Lung (tissue), 12 donors: ENCODE measurements around the gene B3GALNT2. TPM values are rescaled to one million over a fixed set of nuclear protein-coding genes. Genes with fewer than 3 reads are reported as not detected.
"Not testable (repeated sequence)": the region's sequence is repeated elsewhere in the genome, so short reads cannot be mapped to it uniquely, and the experiment has no call there.

Experiments used
- ATAC-seq: fragments of 200-7000 bp; cut with Tn5 transposase; one replicate; pipeline ENCODE4 v1.9.1; 2020; ENCODE audit warnings: moderate number of reproducible peaks; ENCODE audit not compliant: insufficient read depth, low FRiP score
- DNase-seq, 3 donors: peaks; one replicate each; pipeline ENCODE4 v3.0.0-alpha.2; 2013 to 2017
- H3K27ac ChIP-seq, 2 donors: one replicate each; pipeline ENCODE4 v1.5.1; 2013; ENCODE audit warnings: mild to moderate bottlenecking in 2 of 2, moderate library complexity in 2 of 2, control low read depth in 1 of 2, inconsistent platforms in 1 of 2, low read depth in 1 of 2, low read length in 1 of 2
- H3K27me3 ChIP-seq, 3 donors: one replicate each; pipeline ENCODE4 v1.5.1; 2013; ENCODE audit warnings: low read length in 2 of 3; ENCODE audit not compliant: control insufficient read depth in 3 of 3, insufficient read depth in 3 of 3
- H3K36me3 ChIP-seq, 4 donors: one replicate each; pipeline ENCODE4 v1.5.1; 2013; ENCODE audit warnings: low read length in 4 of 4, mild to moderate bottlenecking in 1 of 4, moderate library complexity in 1 of 4; ENCODE audit not compliant: control insufficient read depth in 4 of 4, insufficient read depth in 4 of 4
- H3K4me1 ChIP-seq, 5 donors: one replicate each; pipeline ENCODE4 v1.5.1; 2013; ENCODE audit warnings: low read length in 5 of 5, mild to moderate bottlenecking in 2 of 5, moderate library complexity in 1 of 5; ENCODE audit not compliant: control insufficient read depth in 5 of 5, insufficient read depth in 5 of 5
- H3K4me3 ChIP-seq: one replicate; pipeline ENCODE4 v1.5.1; 2013; ENCODE audit warnings: mild to moderate bottlenecking, control low read depth, moderate library complexity
- H3K9ac ChIP-seq, 2 donors: one replicate each; pipeline ENCODE4 v1.5.1; 2013; ENCODE audit warnings: low read length in 2 of 2, control low read depth in 1 of 2; ENCODE audit not compliant: insufficient read depth in 1 of 2
- H3K9me3 ChIP-seq, 4 donors: one replicate each; pipeline ENCODE4 v1.5.1; 2013; ENCODE audit warnings: low read length in 3 of 4, mild to moderate bottlenecking in 1 of 4, moderate library complexity in 1 of 4; ENCODE audit not compliant: control insufficient read depth in 4 of 4, insufficient read depth in 3 of 4
- CTCF ChIP-seq: IDR thresholded peaks from 2 replicates; pipeline ENCODE4 v1.5.1; 2012; ENCODE audit warnings: mild to moderate bottlenecking; ENCODE audit errors: control extremely low read depth, extremely low read depth
- WGBS, 2 donors: extraction: QIAGEN DNeasy Blood & Tissue Kit; methylation state at CpG; one replicate each; pipeline ENCODE4 v1.1.7; 2013; 5-methylcytosine and 5-hydroxymethylcytosine counted together
- polyA plus RNA-seq, 2 donors: library from polyadenylated mRNA; stranded (reverse); fragments of 200-250 nt; gene quantifications; one replicate each; pipeline ENCODE4 v1.2.1, GENCODE V29; 2013
- total RNA-seq, 2 donors: library from RNA; depleted of rRNA in 1 of 2; stranded (reverse); fragments of >200 nt in 1 of 2; gene quantifications; one replicate each; pipeline ENCODE4 v1.2.1, GENCODE V29; 2014 to 2021
- donor health status: control.
- donor health status: control.
- donor health status: Bipolar disorder and iron deficiency.
- donor health status: healthy.
- donor health status: DM: yes; HTN: yes; CAD: no.

The B3GALNT2 gene
- total and polyA plus RNA-seq, 4 donors = 2.3 to 30.8 (median 11.3) TPM

- 84 to 91% methylated on average over 6 of the region's 6 CpGs for WGBS, 2 donors
- Histone ChIP-seq H3K9ac (no peak overlapping the region), H3K27me3 (no peaks in the 10 kb centered on the region), H3K4me1 (no peaks in the 10 kb centered on the region), H3K27ac (no peak overlapping the region), H3K9me3 (no peaks in the 10 kb centered on the region), H3K4me3 (no peak overlapping the region), H3K36me3 (peaks cover 0 to 7% (median 3%) of the 10 kb centered on the region in 4 donors)
- DNase-seq = no peak
- no peak for TF ChIP-seq CTCF
- ATAC-seq = no peak
Observed at GRCh38 chr1:235470741-235471439, 33.4 kb downstream of the B3GALNT2 start.

GRCh38 chr1:235469897-235470296, 34.4 kb downstream of the B3GALNT2 start:
- not testable (repeated sequence) for ATAC-seq, H3K27me3 ChIP-seq, H3K9me3 ChIP-seq, H3K36me3 ChIP-seq, DNase-seq, H3K4me3 ChIP-seq, H3K27ac ChIP-seq, H3K4me1 ChIP-seq, H3K9ac ChIP-seq
- 98 to 100% methylated on average over 2 of the region's 2 CpGs for WGBS, 2 donors

- DNase-seq = no peak
- Histone ChIP-seq H3K27me3 (no peaks in the 10 kb centered on the region), H3K27ac (no peak overlapping the region), H3K36me3 (peaks cover 0 to 6% (median 3%) of the 10 kb centered on the region in 4 donors), H3K4me3 (no peak overlapping the region), H3K9me3 (no peaks in the 10 kb centered on the region), H3K9ac (no peak overlapping the region), H3K4me1 (no peaks in the 10 kb centered on the region)
- WGBS, 2 donors = 87 to 88% methylated on average over 4 of the region's 4 CpGs
- TF ChIP-seq CTCF = no peak
- ATAC-seq = no peak
Observed at GRCh38 chr1:235468970-235469369, 35.3 kb downstream of the B3GALNT2 start.

- WGBS, 2 donors = 85 to 88% methylated on average over 3 of the region's 3 CpGs
- Histone ChIP-seq H3K27me3 (no peaks in the 10 kb centered on the region), H3K4me3 (no peak overlapping the region), H3K9ac (no peak overlapping the region), H3K36me3 (peaks cover 0 to 4% (median 3%) of the 10 kb centered on the region in 4 donors), H3K4me1 (no peaks in the 10 kb centered on the region), H3K27ac (peak overlapping the region in 1 of 2 donors; percentile 9), H3K9me3 (no peaks in the 10 kb centered on the region)
- DNase-seq = peak in 2 of 3 donors; percentile 81 to 84
- ATAC-seq = no peak
- TF ChIP-seq CTCF = no peak
Observed at GRCh38 chr1:235468004-235468403, 36.2 kb downstream of the B3GALNT2 start.
